Mesenchymal stem cell (in vitro differentiated cells and primary cell): ENCODE results near the gene RNF214.

Experiments used
- DNase-seq: peaks from one replicate; pipeline ENCODE4 v3.0.0-alpha.2; 2013
- H2AFZ ChIP-seq: one replicate; pipeline ENCODE4 v1.6.1; 2013; ENCODE audit warnings: low read depth, mild to moderate bottlenecking, control low read depth, inconsistent platforms, low read length, moderate library complexity
- H2AK5ac ChIP-seq: 2 replicates; pipeline ENCODE4 v1.6.1; 2013; ENCODE audit warnings: low read length, moderate library complexity, mild to moderate bottlenecking, inconsistent platforms; ENCODE audit not compliant: severe bottlenecking
- H2BK120ac ChIP-seq: one replicate; pipeline ENCODE4 v1.6.1; 2013; ENCODE audit warnings: low read depth, mild to moderate bottlenecking, inconsistent platforms, low read length, moderate library complexity
- H2BK12ac ChIP-seq, 2 experiments: one replicate each; pipeline ENCODE4 v1.6.1; 2013; ENCODE audit warnings: inconsistent platforms in 2 of 2, low read length in 2 of 2, mild to moderate bottlenecking in 2 of 2, moderate library complexity in 2 of 2, control low read depth in 1 of 2
- H2BK15ac ChIP-seq: one replicate; pipeline ENCODE4 v1.6.1; 2013; ENCODE audit warnings: mild to moderate bottlenecking, low read depth, inconsistent platforms; ENCODE audit not compliant: poor library complexity, severe bottlenecking
- H2BK5ac ChIP-seq: 2 replicates; pipeline ENCODE4 v1.6.1; 2013; ENCODE audit warnings: low read depth, mild to moderate bottlenecking, low read length, control low read depth, inconsistent platforms; ENCODE audit not compliant: poor library complexity, severe bottlenecking
- H3K14ac ChIP-seq, 2 experiments: one replicate each; pipeline ENCODE4 v1.6.1; 2013; ENCODE audit warnings: inconsistent platforms in 2 of 2, low read length in 2 of 2, control low read depth in 1 of 2, mild to moderate bottlenecking in 1 of 2, moderate library complexity in 1 of 2
- H3K18ac ChIP-seq, 2 experiments: one replicate each; pipeline ENCODE4 v1.6.1; 2013; ENCODE audit warnings: inconsistent platforms in 2 of 2, low read length in 2 of 2, control low read depth in 1 of 2, low read depth in 1 of 2, mild to moderate bottlenecking in 1 of 2
- H3K23ac ChIP-seq, 2 experiments: one replicate each; pipeline ENCODE4 v1.6.1; 2013; ENCODE audit warnings: inconsistent platforms in 2 of 2, low read length in 2 of 2, mild to moderate bottlenecking in 2 of 2, moderate library complexity in 2 of 2, control low read depth in 1 of 2
- H3K27ac ChIP-seq: 2 replicates; pipeline ENCODE4 v1.5.1; 2013; ENCODE audit warnings: mild to moderate bottlenecking, moderate library complexity, low read length, control low read depth, inconsistent platforms; ENCODE audit not compliant: poor library complexity, severe bottlenecking
- H3K27me3 ChIP-seq, 2 experiments: 2 replicates each; pipeline versions ENCODE4 v1.6.1 to v1.7.0; 2013; ENCODE audit warnings: low read length in 2 of 2, mild to moderate bottlenecking in 2 of 2, moderate library complexity in 2 of 2, control low read depth in 1 of 2, inconsistent platforms in 1 of 2; ENCODE audit not compliant: control insufficient read depth in 1 of 2, insufficient read depth in 1 of 2
- H3K36me3 ChIP-seq, 2 experiments: 2 replicates each; pipeline versions ENCODE4 v1.6.1 to v1.7.0; 2013; ENCODE audit warnings: low read length in 2 of 2, control low read depth in 1 of 2, inconsistent platforms in 1 of 2, low read depth in 1 of 2, mild to moderate bottlenecking in 1 of 2; ENCODE audit not compliant: insufficient read depth in 2 of 2, control insufficient read depth in 1 of 2
- H3K4ac ChIP-seq, 2 experiments: one replicate each; pipeline ENCODE4 v1.6.1; 2013; ENCODE audit warnings: inconsistent platforms in 2 of 2, low read length in 2 of 2, mild to moderate bottlenecking in 2 of 2, moderate library complexity in 2 of 2, control low read depth in 1 of 2, low read depth in 1 of 2
- H3K4me1 ChIP-seq: 2 replicates; pipeline ENCODE4 v1.6.1; 2013; ENCODE audit warnings: low read depth, low read length, control low read depth; ENCODE audit not compliant: control insufficient read depth, insufficient read depth
- H3K4me2 ChIP-seq: 2 replicates; pipeline ENCODE4 v1.6.1; 2013; ENCODE audit warnings: low read length, mild to moderate bottlenecking, inconsistent platforms; ENCODE audit not compliant: poor library complexity, severe bottlenecking
- H3K4me3 ChIP-seq, 2 experiments: 2 replicates each; pipeline versions ENCODE4 v1.5.1 to v1.7.0; 2013; ENCODE audit warnings: low read length in 2 of 2, mild to moderate bottlenecking in 2 of 2, control low read depth in 1 of 2, low read depth in 1 of 2; ENCODE audit not compliant: insufficient read depth in 1 of 2
- H3K79me1 ChIP-seq: replicated peaks from 2 replicates; pipeline ENCODE4 v1.6.1; 2013; ENCODE audit warnings: mild to moderate bottlenecking, control low read depth, low read length, inconsistent platforms; ENCODE audit not compliant: poor library complexity, severe bottlenecking
- H3K9ac ChIP-seq: 2 replicates; pipeline ENCODE4 v1.7.0; 2013; ENCODE audit warnings: mild to moderate bottlenecking, low read length, moderate library complexity
- H3K9me3 ChIP-seq: 2 replicates; pipeline ENCODE4 v1.7.0; 2013; ENCODE audit warnings: mild to moderate bottlenecking, low read length; ENCODE audit not compliant: control insufficient read depth
- H4K8ac ChIP-seq: one replicate; pipeline ENCODE4 v1.6.1; 2013; ENCODE audit warnings: inconsistent platforms, mild to moderate bottlenecking, low read length, moderate library complexity
- H4K91ac ChIP-seq: one replicate; pipeline ENCODE4 v1.6.1; 2013; ENCODE audit warnings: mild to moderate bottlenecking, low read length, inconsistent platforms
- WGBS: methylation state at CpG from one replicate; pipeline ENCODE4 v1.1.7; 2013; ENCODE audit warnings: mixed read lengths; 5-methylcytosine and 5-hydroxymethylcytosine counted together

RNF214 gene

DNA sequence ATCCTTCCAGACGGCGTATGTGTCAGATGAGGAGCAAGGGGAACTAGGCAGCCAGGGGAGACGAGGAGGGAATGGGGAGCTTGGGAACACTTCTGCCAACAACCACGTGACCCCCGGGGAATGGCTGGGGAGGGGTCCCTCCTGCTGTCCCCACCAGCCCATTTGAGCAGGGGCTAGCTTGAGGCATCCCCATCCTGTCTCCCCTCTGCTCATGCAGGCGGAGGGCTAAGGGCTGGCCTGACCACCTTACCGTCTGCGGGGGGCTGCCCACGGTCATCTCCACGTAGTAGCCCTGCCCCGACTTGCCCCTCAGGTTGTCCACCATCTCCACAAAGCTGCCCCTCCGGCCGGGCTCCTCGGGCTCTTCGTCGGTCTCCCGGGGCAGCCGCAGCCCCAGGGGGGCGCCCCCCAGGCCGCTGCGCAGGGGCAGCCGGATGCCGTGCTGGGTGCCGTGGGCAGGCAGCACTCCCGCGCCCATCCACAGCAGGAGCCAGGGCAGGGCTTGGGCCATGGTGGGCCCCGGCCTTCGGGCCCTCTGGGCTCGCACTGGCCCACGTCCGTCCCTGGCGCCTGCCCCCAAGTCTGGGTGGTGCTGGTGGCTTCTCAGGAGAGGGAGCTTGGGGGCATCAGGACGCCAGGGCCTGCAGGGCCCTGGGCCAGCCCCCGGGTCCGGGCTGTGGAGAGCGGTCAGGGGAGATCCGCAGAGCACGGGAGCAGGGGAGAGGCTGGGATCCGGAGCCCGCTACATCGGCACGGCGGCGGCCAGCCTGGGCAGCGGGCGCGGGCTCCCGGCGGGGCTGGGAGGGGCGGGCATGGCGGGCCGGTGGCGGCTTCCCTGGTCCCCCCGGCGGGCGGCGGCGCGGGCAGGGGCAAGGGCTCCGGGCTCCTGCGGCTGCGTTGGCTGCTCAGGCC lies 83.1 kb downstream of the RNF214 start:
- Histone ChIP-seq H2AFZ (peak overlapping the region; percentile 95), H3K9ac (peak overlapping the region; percentile 85), H3K4me3 (peak overlapping the region; percentile 91 to 95), H3K9me3 (no peaks in the 10 kb centered on the region), H4K8ac (peak overlapping the region; percentile 77), H3K18ac (peak overlapping the region; percentile 77 to 87), H3K4ac (peak overlapping the region; percentile 64 to 73), H3K4me1 (peaks cover 20% of the 10 kb centered on the region), H2BK15ac (peak overlapping the region; percentile 69), H2BK12ac (peak overlapping the region in 1 of 2 experiments; percentile 74), H2BK120ac (no peak overlapping the region), H3K36me3 (peaks cover 0 to 2% of the 10 kb centered on the region in 2 experiments), H3K27me3 (no peaks in the 10 kb centered on the region), H2BK5ac (no peak overlapping the region), H2AK5ac (no peak overlapping the region), H3K79me1 (peaks cover 36% of the 10 kb centered on the region), H3K27ac (no peak overlapping the region), H3K14ac (peak overlapping the region; percentile 87 to 92), H3K23ac (peak overlapping the region in 1 of 2 experiments; percentile 96), H4K91ac (peak overlapping the region; percentile 80), H3K4me2 (peak overlapping the region; percentile 100)
- peak; percentile 32 for DNase-seq
- WGBS = 5% methylated on average over 49 of the region's 62 CpGs

DNA sequence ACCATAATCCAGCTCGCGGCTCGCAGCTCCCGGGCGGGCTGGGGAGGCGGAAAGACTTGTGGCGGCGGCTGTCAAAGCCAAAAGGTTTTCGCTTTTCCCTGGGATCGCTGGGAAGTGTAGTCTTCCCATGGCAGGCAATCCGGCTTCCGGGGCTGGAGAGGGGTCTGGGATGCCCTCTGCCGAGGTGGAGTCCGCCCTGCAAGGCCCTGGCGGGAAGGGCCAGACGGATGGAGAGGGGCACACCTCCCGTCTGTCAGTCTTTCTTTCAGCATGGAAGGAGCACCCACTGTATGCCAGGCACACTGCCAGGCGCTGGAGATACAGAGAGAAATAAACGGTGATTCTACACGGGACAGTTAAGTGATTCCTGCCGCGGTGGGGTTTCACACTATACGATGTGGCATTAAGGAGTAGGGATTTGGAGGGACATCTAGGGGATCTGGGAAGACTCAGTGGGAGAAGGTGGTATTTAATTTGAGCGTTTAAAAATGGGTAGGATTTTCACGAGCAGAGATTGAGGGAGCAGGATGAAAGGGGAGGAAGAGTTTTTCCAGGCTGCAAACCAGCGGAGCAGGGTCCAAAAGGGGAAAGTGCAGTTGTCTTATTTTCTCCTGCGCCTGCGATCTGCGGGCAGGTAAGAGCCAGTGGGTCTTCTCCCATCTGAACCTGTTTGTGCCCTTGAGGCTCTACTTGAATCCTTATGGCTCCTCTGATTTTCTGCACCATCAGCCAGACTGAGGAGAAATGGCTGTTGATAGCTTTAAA lies 83.9 kb downstream of the RNF214 start, which contains the start of gene BACE1:
Gene BACE1 (minus strand): TSS at position 60 of the 765 bp plus-strand sequence. CDS start 461 bp downstream, outside the sequence.
- H3K79me1 ChIP-seq = peaks cover 31% of the 10 kb centered on the region
- H4K91ac ChIP-seq = peak within 1 kb of the TSS; percentile 80
- peak within 1 kb of the TSS; percentile 77 to 87 for H3K18ac ChIP-seq
- DNase-seq = peak; percentile 86
- H2BK15ac ChIP-seq = peak within 1 kb of the TSS; percentile 69
- H3K36me3 ChIP-seq = no peaks in the 10 kb centered on the region
- no peaks in the 10 kb centered on the region for H3K27me3 ChIP-seq
- peak within 1 kb of the TSS in 1 of 2 experiments; percentile 96 for H3K23ac ChIP-seq
- H3K14ac ChIP-seq = peak within 1 kb of the TSS; percentile 87 to 92
- 12% methylated on average over 29 of the region's 29 CpGs for WGBS
- peak within 1 kb of the TSS; percentile 85 for H3K9ac ChIP-seq
- peaks cover 20% of the 10 kb centered on the region for H3K4me1 ChIP-seq
- H3K9me3 ChIP-seq = no peaks in the 10 kb centered on the region
- H3K4me3 ChIP-seq = peak within 1 kb of the TSS; percentile 91 to 95
- no peak within 1 kb of the TSS for H2AK5ac ChIP-seq
- peak within 1 kb of the TSS; percentile 95 for H2AFZ ChIP-seq
- no peak within 1 kb of the TSS for H2BK120ac ChIP-seq
- no peak within 1 kb of the TSS for H2BK5ac ChIP-seq
- H4K8ac ChIP-seq = peak within 1 kb of the TSS; percentile 81
- no peak within 1 kb of the TSS for H3K27ac ChIP-seq
- peak within 1 kb of the TSS; percentile 100 for H3K4me2 ChIP-seq
- peak within 1 kb of the TSS; percentile 64 to 73 for H3K4ac ChIP-seq
- H2BK12ac ChIP-seq = peak within 1 kb of the TSS in 1 of 2 experiments; percentile 74

DNA sequence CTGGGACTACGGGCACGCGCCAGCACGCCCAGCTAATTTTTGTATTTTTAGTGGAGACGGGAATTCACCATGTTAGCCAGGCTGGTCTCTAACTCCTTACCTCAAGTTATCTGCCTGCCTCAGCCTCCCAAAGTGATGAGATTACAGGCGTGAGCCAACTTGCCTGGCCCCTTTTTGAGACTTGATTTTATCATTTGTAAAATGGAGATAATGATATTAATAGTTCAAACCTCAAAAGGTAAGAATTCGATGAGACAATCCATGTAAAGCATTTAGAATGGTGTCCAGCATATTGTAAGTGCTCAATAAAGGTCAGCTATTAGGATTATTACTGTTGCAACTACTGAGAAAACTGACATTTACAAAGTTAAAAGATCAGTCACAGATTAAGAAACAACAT lies 86.3 kb downstream of the RNF214 start:
- Histone ChIP-seq H2BK15ac (no peak overlapping the region), H3K14ac (no peak overlapping the region), H3K23ac (no peak overlapping the region), H3K4me3 (no peak overlapping the region), H3K27ac (no peak overlapping the region), H3K4ac (no peak overlapping the region), H2BK5ac (no peak overlapping the region), H3K18ac (no peak overlapping the region), H3K36me3 (no peaks in the 10 kb centered on the region), H3K9me3 (no peaks in the 10 kb centered on the region), H2AK5ac (no peak overlapping the region), H2AFZ (no peak overlapping the region), H2BK12ac (no peak overlapping the region), H3K4me2 (no peak overlapping the region), H3K9ac (no peak overlapping the region), H2BK120ac (no peak overlapping the region), H3K79me1 (peaks cover 18% of the 10 kb centered on the region), H3K27me3 (no peaks in the 10 kb centered on the region), H3K4me1 (peaks cover 20% of the 10 kb centered on the region), H4K91ac (no peak overlapping the region), H4K8ac (no peak overlapping the region)
- 92% methylated on average over 6 of the region's 7 CpGs for WGBS
- DNase-seq = no peak
